H9 (cell line): Measurements from ENCODE around the gene AP3D1. TPM values are rescaled to one million over a fixed set of nuclear protein-coding genes. Genes with fewer than 3 reads are reported as not detected.
A peak's percentile ranks its signal among the peaks of the same experiment; 100 is the strongest.

Experiments
- DNase-seq: peaks from one replicate; pipeline ENCODE4 v3.0.0-alpha.2; 2017
- H2AFZ ChIP-seq: one replicate; pipeline ENCODE4 v1.6.1; 2013; ENCODE audit warnings: mild to moderate bottlenecking, low read length, control low read depth, moderate library complexity
- H2AK5ac ChIP-seq: 2 replicates; pipeline ENCODE4 v1.6.1; 2013; ENCODE audit warnings: low read length, control low read depth, mixed read lengths; ENCODE audit not compliant: insufficient read length
- H2BK120ac ChIP-seq: one replicate; pipeline ENCODE4 v1.6.1; 2013; ENCODE audit warnings: low read depth, mild to moderate bottlenecking, low read length, control low read depth, inconsistent platforms; ENCODE audit not compliant: poor library complexity, severe bottlenecking
- H2BK12ac ChIP-seq: 2 replicates; pipeline ENCODE4 v1.6.1; 2013; ENCODE audit warnings: low read length, control low read depth, mixed read lengths, low read depth; ENCODE audit not compliant: insufficient read length
- H2BK15ac ChIP-seq: 2 replicates; pipeline ENCODE4 v1.6.1; 2013; ENCODE audit warnings: low read depth, low read length, control low read depth
- H2BK20ac ChIP-seq: one replicate; pipeline ENCODE4 v1.6.1; 2013; ENCODE audit warnings: low read depth, mild to moderate bottlenecking, low read length, control low read depth, inconsistent platforms; ENCODE audit not compliant: poor library complexity, severe bottlenecking
- H2BK5ac ChIP-seq: 2 replicates; pipeline ENCODE4 v1.6.1; 2013; ENCODE audit warnings: low read length, control low read depth, mixed read lengths; ENCODE audit not compliant: insufficient read length
- H3K14ac ChIP-seq: 2 replicates; pipeline ENCODE4 v1.6.1; 2013; ENCODE audit warnings: low read length, control low read depth; ENCODE audit not compliant: insufficient read depth
- H3K18ac ChIP-seq: 2 replicates; pipeline ENCODE4 v1.6.1; 2013; ENCODE audit warnings: low read depth, mild to moderate bottlenecking, mixed read lengths, low read length, control low read depth; ENCODE audit not compliant: insufficient read length
- H3K23ac ChIP-seq: 2 replicates; pipeline ENCODE4 v1.6.1; 2013; ENCODE audit warnings: low read length, control low read depth, mixed read lengths, low read depth; ENCODE audit not compliant: insufficient read length
- H3K23me2 ChIP-seq: 2 replicates; pipeline ENCODE4 v1.6.1; 2013; ENCODE audit warnings: low read depth, mild to moderate bottlenecking, mixed read lengths, low read length, control low read depth; ENCODE audit not compliant: insufficient read length, poor library complexity, severe bottlenecking
- H3K27ac ChIP-seq: 2 replicates; pipeline ENCODE4 v1.5.1; 2013; ENCODE audit warnings: low read length, control low read depth, mixed read lengths, low read depth; ENCODE audit not compliant: insufficient read length
- H3K27me3 ChIP-seq: 2 replicates; pipeline ENCODE4 v1.6.1; 2013; ENCODE audit warnings: low read length, control low read depth, inconsistent platforms; ENCODE audit not compliant: insufficient read depth
- H3K4ac ChIP-seq: 2 replicates; pipeline ENCODE4 v1.6.1; 2013; ENCODE audit warnings: low read depth, mild to moderate bottlenecking, control low read depth, inconsistent platforms, low read length, moderate library complexity
- H3K4me1 ChIP-seq: 2 replicates; pipeline ENCODE4 v1.6.1; 2013; ENCODE audit warnings: low read length, control low read depth, inconsistent platforms; ENCODE audit not compliant: insufficient read depth
- H3K4me2 ChIP-seq: 2 replicates; pipeline ENCODE4 v1.6.1; 2013; ENCODE audit warnings: low read length, control low read depth, mixed read lengths; ENCODE audit not compliant: insufficient read length, insufficient read depth
- H3K56ac ChIP-seq: 2 replicates; pipeline ENCODE4 v1.6.1; 2013; ENCODE audit warnings: low read depth, mild to moderate bottlenecking, mixed read lengths, low read length, control low read depth; ENCODE audit not compliant: insufficient read length
- H3K79me1 ChIP-seq: 2 replicates; pipeline ENCODE4 v1.6.1; 2013; ENCODE audit warnings: low read depth, mild to moderate bottlenecking, moderate library complexity, low read length, control low read depth, inconsistent platforms; ENCODE audit not compliant: insufficient read depth, poor library complexity, severe bottlenecking
- H3K79me2 ChIP-seq: 2 replicates; pipeline ENCODE4 v1.6.1; 2013; ENCODE audit warnings: low read length, control low read depth, inconsistent platforms; ENCODE audit not compliant: insufficient read depth
- H3K9ac ChIP-seq: 2 replicates; pipeline ENCODE4 v1.6.1; 2013; ENCODE audit warnings: low read length, control low read depth, mixed read lengths; ENCODE audit not compliant: insufficient read length; ENCODE audit errors: extremely low read depth
- H3K9me3 ChIP-seq: one replicate; pipeline ENCODE4 v1.6.1; 2013; ENCODE audit warnings: low read depth, low read length, inconsistent platforms; ENCODE audit not compliant: control insufficient read depth
- H3T11ph ChIP-seq: one replicate; pipeline ENCODE4 v1.6.1; 2013; ENCODE audit warnings: mild to moderate bottlenecking, low read length, control low read depth, inconsistent platforms
- H4K20me1 ChIP-seq: one replicate; pipeline ENCODE4 v1.6.1; 2013; ENCODE audit not compliant: control insufficient read depth, insufficient read length, insufficient read depth
- H4K5ac ChIP-seq: 2 replicates; pipeline ENCODE4 v1.6.1; 2013; ENCODE audit warnings: low read depth, mild to moderate bottlenecking, mixed read lengths, low read length, control low read depth; ENCODE audit not compliant: insufficient read length
- H4K8ac ChIP-seq: replicated peaks from 2 replicates; pipeline ENCODE4 v1.6.1; 2013; ENCODE audit warnings: low read length, control low read depth, mixed read lengths, low read depth; ENCODE audit not compliant: insufficient read length
- H4K91ac ChIP-seq: 2 replicates; pipeline ENCODE4 v1.6.1; 2013; ENCODE audit warnings: low read depth, mild to moderate bottlenecking, moderate library complexity, mixed read lengths, low read length, control low read depth; ENCODE audit not compliant: insufficient read length
- H3K27ac Mint-ChIP-seq, 3 experiments: 2 replicates in 2 of 3; 3 replicates in 1 of 3; pipeline ENCODE4 v1.8.0; 2020 to 2021; ENCODE audit warnings: mixed read lengths in 3 of 3, mild to moderate bottlenecking in 1 of 3, moderate library complexity in 1 of 3
- H3K27me3 Mint-ChIP-seq: 2 replicates; pipeline ENCODE4 v1.8.0; 2021; ENCODE audit warnings: low read depth, mild to moderate bottlenecking, moderate library complexity, mixed read lengths
- H3K36me3 Mint-ChIP-seq, 3 experiments: 2 replicates in 2 of 3; 3 replicates in 1 of 3; pipeline ENCODE4 v1.8.0; 2020 to 2021; ENCODE audit warnings: low read depth in 3 of 3, mixed read lengths in 3 of 3; ENCODE audit not compliant: insufficient read depth in 1 of 3
- H3K4me1 Mint-ChIP-seq, 2 experiments: 2 replicates each; pipeline ENCODE4 v1.8.0; 2020; ENCODE audit warnings: mixed read lengths in 2 of 2
- H3K4me3 Mint-ChIP-seq, 2 experiments: 2 replicates in 1 of 2; 3 replicates in 1 of 2; pipeline ENCODE4 v1.8.0; 2020 to 2021; ENCODE audit warnings: mild to moderate bottlenecking in 2 of 2, mixed read lengths in 2 of 2, moderate library complexity in 1 of 2
- H3K9me3 Mint-ChIP-seq, 2 experiments: 2 replicates in 1 of 2; 3 replicates in 1 of 2; pipeline ENCODE4 v1.8.0; 2020; ENCODE audit warnings: mild to moderate bottlenecking in 2 of 2, mixed read lengths in 2 of 2, moderate library complexity in 1 of 2
- WGBS: extraction: QIAGEN DNeasy Blood & Tissue Kit; methylation state at CpG from one replicate; pipeline ENCODE4 v1.1.7; 2013; ENCODE audit warnings: missing lambda C conversion rate, low lambda C conversion rate, mixed read lengths; ENCODE audit not compliant: insufficient read length; ENCODE audit errors: extremely low coverage; 5-methylcytosine and 5-hydroxymethylcytosine counted together
- total RNA-seq: library from RNA; stranded (reverse); gene quantifications from 2 replicates; pipeline ENCODE4 v1.2.1, GENCODE V29; 2021
- TF ChIP-seq, protein P1 (sequence below): fragments of 200-600 bp; sonication (generic); conservative IDR thresholded peaks from 3 replicates; pipeline ENCODE4 v1.8.0; 2021; ENCODE audit warnings: antibody characterized with exemption, mild to moderate bottlenecking

The AP3D1 gene
- total RNA-seq, 1 experiment from 2014 or later = 142 TPM

DNA sequence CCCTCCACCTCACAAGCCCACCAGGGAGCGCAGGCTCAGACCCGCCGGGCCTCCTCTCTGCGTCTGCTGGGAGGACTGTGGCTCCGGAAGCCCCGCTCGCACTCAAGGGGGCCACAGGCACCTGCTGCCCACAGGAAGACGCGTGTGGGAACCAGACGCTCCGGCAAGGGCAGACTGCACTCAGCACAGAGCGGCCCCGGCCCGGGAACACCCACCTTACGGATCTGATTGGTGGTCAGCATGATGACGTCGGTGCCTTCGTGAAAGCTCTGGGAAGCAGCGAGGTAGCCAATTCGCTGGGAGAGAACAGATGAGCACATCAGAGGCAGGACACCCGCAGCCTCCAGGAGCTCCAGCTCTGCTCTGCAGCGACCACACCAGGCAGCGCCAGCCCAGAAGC is 14.6 kb downstream of the AP3D1 start:
- no peaks in the 10 kb centered on the region for H3K9me3 Mint-ChIP-seq
- H3K27me3 Mint-ChIP-seq = no peaks in the 10 kb centered on the region
- no peak overlapping the region for H2BK15ac ChIP-seq
- H2AFZ ChIP-seq = no peak overlapping the region
- no peak overlapping the region for H3K9ac ChIP-seq
- no peaks in the 10 kb centered on the region for H3K23me2 ChIP-seq
- no peak overlapping the region for H3K4ac ChIP-seq
- no peak overlapping the region for H3K56ac ChIP-seq
- H3K9me3 ChIP-seq = no peaks in the 10 kb centered on the region
- H3T11ph ChIP-seq = no peak overlapping the region
- H3K4me1 Mint-ChIP-seq = 0 out of 4 replicates have a peak, but pooled peaks cover 0 to 2% of the 10 kb centered on the region in 2 experiments
- DNase-seq = peak; percentile 76
- no peak overlapping the region for H3K27ac Mint-ChIP-seq
- no peak overlapping the region for H3K4me3 Mint-ChIP-seq
- peaks cover 13% of the 10 kb centered on the region; the same call in 1 of the 2 replicates for H3K79me2 ChIP-seq
- H4K20me1 ChIP-seq = no peaks in the 10 kb centered on the region
- no peaks in the 10 kb centered on the region for H3K4me1 ChIP-seq
- H4K8ac ChIP-seq = no peak overlapping the region
- H3K18ac ChIP-seq = no peak overlapping the region
- no peaks in the 10 kb centered on the region for H3K27me3 ChIP-seq
- H3K79me1 ChIP-seq = peaks cover 5% of the 10 kb centered on the region
- H4K91ac ChIP-seq = no peak overlapping the region
- no peak overlapping the region for H2BK20ac ChIP-seq
- H2AK5ac ChIP-seq = no peak overlapping the region
- H3K14ac ChIP-seq = no peak overlapping the region; the same call in 1 of the 2 replicates
- H4K5ac ChIP-seq = no peak overlapping the region
- H3K4me2 ChIP-seq = no peak overlapping the region
- no peak overlapping the region for H3K27ac ChIP-seq
- peaks cover 28 to 72% (median 53%) of the 10 kb centered on the region in 3 experiments for H3K36me3 Mint-ChIP-seq
- H2BK120ac ChIP-seq = no peak overlapping the region
- no peak overlapping the region for H2BK5ac ChIP-seq
- WGBS = no CpG with 5 or more reads among the region's 23 CpGs
- no peak overlapping the region for H2BK12ac ChIP-seq
- TF ChIP-seq, protein P1, sequence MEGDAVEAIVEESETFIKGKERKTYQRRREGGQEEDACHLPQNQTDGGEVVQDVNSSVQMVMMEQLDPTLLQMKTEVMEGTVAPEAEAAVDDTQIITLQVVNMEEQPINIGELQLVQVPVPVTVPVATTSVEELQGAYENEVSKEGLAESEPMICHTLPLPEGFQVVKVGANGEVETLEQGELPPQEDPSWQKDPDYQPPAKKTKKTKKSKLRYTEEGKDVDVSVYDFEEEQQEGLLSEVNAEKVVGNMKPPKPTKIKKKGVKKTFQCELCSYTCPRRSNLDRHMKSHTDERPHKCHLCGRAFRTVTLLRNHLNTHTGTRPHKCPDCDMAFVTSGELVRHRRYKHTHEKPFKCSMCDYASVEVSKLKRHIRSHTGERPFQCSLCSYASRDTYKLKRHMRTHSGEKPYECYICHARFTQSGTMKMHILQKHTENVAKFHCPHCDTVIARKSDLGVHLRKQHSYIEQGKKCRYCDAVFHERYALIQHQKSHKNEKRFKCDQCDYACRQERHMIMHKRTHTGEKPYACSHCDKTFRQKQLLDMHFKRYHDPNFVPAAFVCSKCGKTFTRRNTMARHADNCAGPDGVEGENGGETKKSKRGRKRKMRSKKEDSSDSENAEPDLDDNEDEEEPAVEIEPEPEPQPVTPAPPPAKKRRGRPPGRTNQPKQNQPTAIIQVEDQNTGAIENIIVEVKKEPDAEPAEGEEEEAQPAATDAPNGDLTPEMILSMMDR = no peak
- no peak overlapping the region for H3K23ac ChIP-seq
